ENCODE measurements around the gene C14orf119. TPM values are rescaled to one million over a fixed set of nuclear protein-coding genes. Genes with fewer than 3 reads are reported as not detected.
"Not testable (repeated sequence)": the region's sequence is repeated elsewhere in the genome, so short reads cannot be mapped to it uniquely, and the experiment has no call there.

C14orf119 gene
- total RNA-seq, 1 donor from 2014 or later: 25.5 TPM

- DNase-seq: no peak
Measured at GRCh38 chr14:23089498-23090253, 5.6 kb upstream of the C14orf119 start.

- DNase-seq: no peak
Measured at GRCh38 chr14:23090254-23090636, 5.1 kb upstream of the C14orf119 start.

GRCh38 chr14:23091294-23092225, 3.7 kb upstream of the C14orf119 start:
- no peak for DNase-seq

GRCh38 chr14:23093104-23093503, 2.2 kb upstream of the C14orf119 start:
- no peak for DNase-seq

- DNase-seq: no peak
Measured at GRCh38 chr14:23093526-23093925, 1.8 kb upstream of the C14orf119 start.

GRCh38 chr14:23093991-23094665, 1.2 kb upstream of the C14orf119 start:
- no peak for DNase-seq

GRCh38 chr14:23094666-23095195, 574 bp upstream of the C14orf119 start, which contains the start of gene ACIN1:
Gene ACIN1 (minus strand): TSS chr14:23095136. CDS start chr14:23095112, 24 bp downstream.
- peak; percentile 96 for DNase-seq

GRCh38 chr14:23097786-23098185, 2.5 kb downstream of the C14orf119 start:
- DNase-seq: no peak

GRCh38 chr14:23099212-23099861, 4.0 kb downstream of the C14orf119 start:
- no peak for DNase-seq

- DNase-seq: no peak
Measured at GRCh38 chr14:23101213-23101970, 6.1 kb downstream of the C14orf119 start.

GRCh38 chr14:23101986-23102625, 6.8 kb downstream of the C14orf119 start:
- peak; percentile 35 for DNase-seq

GRCh38 chr14:23102801-23103200, 7.5 kb downstream of the C14orf119 start:
- DNase-seq: no peak

GRCh38 chr14:23103581-23103980, 8.3 kb downstream of the C14orf119 start:
- DNase-seq: no peak

GRCh38 chr14:23104070-23104590, 8.8 kb downstream of the C14orf119 start:
- DNase-seq: no peak

- no peak for DNase-seq
Measured at GRCh38 chr14:23104591-23105347, 9.5 kb downstream of the C14orf119 start, which contains the start of gene CIROP. Gene CIROP (minus strand): TSS chr14:23104989. CDS start chr14:23104920, 69 bp downstream.

- no peak for DNase-seq
Measured at GRCh38 chr14:23105348-23105824, 10.1 kb downstream of the C14orf119 start.

GRCh38 chr14:23106747-23107045, 11.4 kb downstream of the C14orf119 start:
- DNase-seq: no peak

- DNase-seq: not testable (repeated sequence)
Measured at GRCh38 chr14:23107620-23108019, 12.3 kb downstream of the C14orf119 start.

- DNase-seq: not testable (repeated sequence)
Measured at GRCh38 chr14:23108169-23108568, 12.9 kb downstream of the C14orf119 start.
